Measurements from ENCODE around the gene CD180. TPM values are rescaled to one million over a fixed set of nuclear protein-coding genes. Genes with fewer than 3 reads are reported as not detected.

The CD180 gene
- total and polyA plus RNA-seq, 2 donors (not counting 1 experiment from before 2014, with no cell fraction given), result 0.28 TPM; not detected in 1

DNA sequence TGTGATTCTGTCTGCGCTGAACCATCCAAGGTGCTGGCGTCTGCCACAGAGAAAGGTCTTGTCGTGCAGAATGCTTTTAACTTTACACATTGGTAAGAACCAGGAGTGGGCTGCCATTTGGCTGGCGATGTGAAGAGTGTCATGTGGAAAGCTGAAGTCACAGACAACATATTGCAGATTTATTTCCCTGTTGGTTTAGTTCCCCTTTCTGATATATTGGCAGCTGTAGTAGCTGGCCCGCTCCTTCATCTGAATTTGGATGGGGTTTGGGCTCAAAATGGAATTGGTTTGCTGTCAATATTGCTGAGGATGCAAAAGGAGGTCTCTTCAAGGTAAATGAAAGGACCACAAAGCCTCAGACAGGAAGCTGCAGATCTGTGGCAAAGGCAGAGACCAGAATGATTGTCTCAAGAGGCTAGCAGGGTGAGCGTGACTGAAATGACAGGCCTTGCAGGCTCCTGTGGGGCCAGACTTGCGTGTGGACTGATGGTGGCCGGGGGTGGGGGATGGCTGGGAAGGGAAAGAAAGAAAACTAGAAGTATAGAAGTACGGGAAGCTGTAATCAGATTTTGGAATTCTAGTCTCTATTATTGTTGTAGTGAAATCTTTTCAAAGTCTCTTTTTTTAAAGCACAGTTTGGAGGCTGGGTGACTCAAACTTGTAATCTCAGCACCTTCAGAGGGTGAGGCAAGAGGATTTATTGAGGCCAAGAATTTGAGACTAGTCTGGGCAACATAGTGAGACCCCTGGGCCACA lies 25.1 kb upstream of the CD180 start:
- no peak overlapping the region for H2AFZ ChIP-seq (ENCODE audit: low read length)
- no peak overlapping the region for H3K27ac ChIP-seq (ENCODE audit: insufficient read depth, low read length)
- no peak overlapping the region for H3K4me3 ChIP-seq (replicated peaks in 1 of 4; ENCODE audit: control extremely low read depth in 1 of 4, insufficient read depth in 1 of 4, low read depth in 3 of 4, low read length in 4 of 4)
- no peaks in the 10 kb centered on the region for H4K20me1 ChIP-seq (ENCODE audit: control insufficient read depth, extremely low read depth, insufficient read depth, low read length)
- H3K4me2 ChIP-seq (ENCODE audit: extremely low read depth, insufficient read depth, low read length), result no peak overlapping the region
- no peaks in the 10 kb centered on the region for H3K27me3 ChIP-seq (ENCODE audit: control insufficient read depth, insufficient read depth, low read length)
- no peaks in the 10 kb centered on the region for H3K9me3 ChIP-seq (ENCODE audit: control insufficient read depth, insufficient read depth, low read depth, low read length)
- TF ChIP-seq, protein P1, sequence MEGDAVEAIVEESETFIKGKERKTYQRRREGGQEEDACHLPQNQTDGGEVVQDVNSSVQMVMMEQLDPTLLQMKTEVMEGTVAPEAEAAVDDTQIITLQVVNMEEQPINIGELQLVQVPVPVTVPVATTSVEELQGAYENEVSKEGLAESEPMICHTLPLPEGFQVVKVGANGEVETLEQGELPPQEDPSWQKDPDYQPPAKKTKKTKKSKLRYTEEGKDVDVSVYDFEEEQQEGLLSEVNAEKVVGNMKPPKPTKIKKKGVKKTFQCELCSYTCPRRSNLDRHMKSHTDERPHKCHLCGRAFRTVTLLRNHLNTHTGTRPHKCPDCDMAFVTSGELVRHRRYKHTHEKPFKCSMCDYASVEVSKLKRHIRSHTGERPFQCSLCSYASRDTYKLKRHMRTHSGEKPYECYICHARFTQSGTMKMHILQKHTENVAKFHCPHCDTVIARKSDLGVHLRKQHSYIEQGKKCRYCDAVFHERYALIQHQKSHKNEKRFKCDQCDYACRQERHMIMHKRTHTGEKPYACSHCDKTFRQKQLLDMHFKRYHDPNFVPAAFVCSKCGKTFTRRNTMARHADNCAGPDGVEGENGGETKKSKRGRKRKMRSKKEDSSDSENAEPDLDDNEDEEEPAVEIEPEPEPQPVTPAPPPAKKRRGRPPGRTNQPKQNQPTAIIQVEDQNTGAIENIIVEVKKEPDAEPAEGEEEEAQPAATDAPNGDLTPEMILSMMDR (conservative IDR thresholded peaks at IDR 0.05 in 1 of 2, IDR thresholded peaks at IDR 0.05 in 1 of 2; ENCODE audit: low read depth in 1 of 2, low read length in 2 of 2), result no peak
- no peak for DNase-seq (ENCODE audit: low read depth in 2 of 2)
- H3K79me2 ChIP-seq (ENCODE audit: control insufficient read depth, insufficient read depth, low read length), result no peaks in the 10 kb centered on the region
- no peaks in the 10 kb centered on the region for H3K4me1 ChIP-seq (ENCODE audit: control insufficient read depth, extremely low read depth, insufficient read depth, low read length)
- no peak overlapping the region for H3K9ac ChIP-seq (ENCODE audit: insufficient read depth, low read length)
- no peaks in the 10 kb centered on the region for H3K36me3 ChIP-seq (ENCODE audit: control insufficient read depth, insufficient read depth, low read length)

DNA sequence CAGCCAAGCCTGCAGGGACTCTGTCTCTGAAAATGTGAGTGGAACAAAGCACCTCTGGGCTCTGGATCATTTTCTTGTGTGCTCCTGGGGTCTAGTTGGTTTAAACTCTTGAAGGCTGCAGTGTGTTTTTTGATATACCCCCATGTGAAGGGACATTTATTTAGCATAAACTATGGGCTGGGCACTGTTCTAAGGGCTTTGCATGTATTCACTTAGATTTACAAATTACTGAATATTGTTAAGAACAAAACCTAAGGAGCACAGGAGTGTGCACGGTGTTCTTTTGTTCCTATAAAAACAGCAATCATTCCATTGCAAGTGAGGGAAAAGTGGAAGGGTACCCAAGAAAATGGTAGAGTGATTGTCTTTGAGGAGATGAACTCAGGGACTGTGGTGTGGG lies 20.0 kb upstream of the CD180 start:
- no peak for DNase-seq (ENCODE audit: low read depth in 2 of 2)
- TF ChIP-seq, protein P1 (conservative IDR thresholded peaks at IDR 0.05 in 1 of 2, IDR thresholded peaks at IDR 0.05 in 1 of 2; ENCODE audit: low read depth in 1 of 2, low read length in 2 of 2), result no peak
- TF ChIP-seq EZH2 (IDR thresholded peaks at IDR 0.05; ENCODE audit: low read length, missing control alignments), result no peak
- no peak overlapping the region for H3K9ac ChIP-seq (ENCODE audit: insufficient read depth, low read length)
- no peak overlapping the region for H3K27ac ChIP-seq (ENCODE audit: insufficient read depth, low read length)
- no peak overlapping the region for H3K4me3 ChIP-seq (replicated peaks in 1 of 4; ENCODE audit: control extremely low read depth in 1 of 4, insufficient read depth in 1 of 4, low read depth in 3 of 4, low read length in 4 of 4)
- no peaks in the 10 kb centered on the region for H4K20me1 ChIP-seq (ENCODE audit: control insufficient read depth, extremely low read depth, insufficient read depth, low read length)
- no peak overlapping the region for H2AFZ ChIP-seq (ENCODE audit: low read length)
- no peaks in the 10 kb centered on the region for H3K36me3 ChIP-seq (ENCODE audit: control insufficient read depth, insufficient read depth, low read length)
- peak overlapping the region; percentile 33 for H3K4me2 ChIP-seq (ENCODE audit: extremely low read depth, insufficient read depth, low read length)
- H3K9me3 ChIP-seq (ENCODE audit: control insufficient read depth, insufficient read depth, low read depth, low read length), result no peaks in the 10 kb centered on the region
- H3K27me3 ChIP-seq (ENCODE audit: control insufficient read depth, insufficient read depth, low read length), result no peaks in the 10 kb centered on the region
- no peaks in the 10 kb centered on the region for H3K79me2 ChIP-seq (ENCODE audit: control insufficient read depth, insufficient read depth, low read length)
- peaks cover 12% of the 10 kb centered on the region for H3K4me1 ChIP-seq (ENCODE audit: control insufficient read depth, extremely low read depth, insufficient read depth, low read length)

DNA sequence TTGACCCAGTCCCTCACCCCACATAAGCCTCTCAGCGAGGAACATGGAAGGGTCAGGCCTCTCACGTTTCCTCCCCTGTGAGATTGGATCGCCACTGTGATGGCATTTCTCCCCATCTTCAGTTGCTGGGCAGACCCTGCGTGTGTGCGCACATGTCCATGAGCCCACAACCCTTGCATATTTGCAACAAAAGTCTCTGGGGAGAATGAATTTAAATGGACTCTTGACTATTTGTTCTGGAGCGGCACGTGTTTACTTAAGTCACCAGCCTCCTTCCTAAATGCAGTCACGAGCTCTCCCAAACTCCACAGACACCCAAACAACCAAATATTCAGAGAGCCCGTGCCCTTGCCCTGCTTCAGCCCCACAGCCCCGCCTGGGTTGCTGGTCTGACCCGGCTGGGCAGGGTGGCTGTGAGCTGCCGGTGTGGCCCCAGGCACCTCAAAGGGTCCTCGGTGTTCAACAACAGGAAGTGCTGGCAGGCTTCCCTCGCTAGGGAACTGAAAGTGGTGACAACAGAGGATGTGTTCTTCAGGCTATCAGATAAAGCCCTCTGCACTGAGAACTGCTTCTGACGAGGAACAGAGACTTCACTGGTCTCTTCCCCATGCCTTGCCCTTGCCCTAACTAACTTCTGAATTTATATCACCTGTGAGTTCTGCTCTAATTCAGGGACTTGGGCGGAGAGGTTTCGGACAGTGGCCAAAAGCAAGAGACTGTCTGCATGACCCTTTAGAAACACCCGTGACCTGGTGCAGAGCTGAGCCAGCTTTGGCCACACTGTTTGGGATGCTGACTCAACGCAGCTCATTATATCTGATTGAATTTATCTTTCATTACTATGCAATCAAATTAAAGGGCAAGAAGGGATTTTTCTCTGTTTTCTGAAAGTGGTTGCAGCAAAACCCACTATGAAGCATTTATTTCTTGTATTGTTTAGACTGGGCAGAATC lies 19.2 kb upstream of the CD180 start:
- Histone ChIP-seq H3K4me1 (ENCODE audit: control insufficient read depth, extremely low read depth, insufficient read depth, low read length) (peaks cover 12% of the 10 kb centered on the region), H3K9me3 (ENCODE audit: control insufficient read depth, insufficient read depth, low read depth, low read length) (no peaks in the 10 kb centered on the region), H2AFZ (ENCODE audit: low read length) (peak overlapping the region; percentile 58), H3K27me3 (ENCODE audit: control insufficient read depth, insufficient read depth, low read length) (no peaks in the 10 kb centered on the region), H3K36me3 (ENCODE audit: control insufficient read depth, insufficient read depth, low read length) (no peaks in the 10 kb centered on the region), H3K79me2 (ENCODE audit: control insufficient read depth, insufficient read depth, low read length) (no peaks in the 10 kb centered on the region), H3K27ac (ENCODE audit: insufficient read depth, low read length) (no peak overlapping the region), H3K9ac (ENCODE audit: insufficient read depth, low read length) (no peak overlapping the region), H4K20me1 (ENCODE audit: control insufficient read depth, extremely low read depth, insufficient read depth, low read length) (no peaks in the 10 kb centered on the region), H3K4me2 (ENCODE audit: extremely low read depth, insufficient read depth, low read length) (peak overlapping the region; percentile 48), H3K4me3 (replicated peaks in 1 of 4; ENCODE audit: control extremely low read depth in 1 of 4, insufficient read depth in 1 of 4, low read depth in 3 of 4, low read length in 4 of 4) (peak overlapping the region in 1 of 4 experiments; percentile 5)
- TF ChIP-seq, protein P1 (conservative IDR thresholded peaks at IDR 0.05 in 1 of 2, IDR thresholded peaks at IDR 0.05 in 1 of 2; ENCODE audit: low read depth in 1 of 2, low read length in 2 of 2), result no peak
- no peak for TF ChIP-seq EZH2 (IDR thresholded peaks at IDR 0.05; ENCODE audit: low read length, missing control alignments)
- DNase-seq (ENCODE audit: low read depth in 2 of 2), result peak; percentile 23 to 45
